Measurements from ENCODE around the gene COQ8B. TPM values are rescaled to one million over a fixed set of nuclear protein-coding genes. Genes with fewer than 3 reads are reported as not detected.

The COQ8B gene
- total RNA-seq, 1 experiment from 2014 or later: 62.9 TPM

GRCh38 chr19:40740747-40741146, 24.1 kb upstream of the COQ8B start (continued):
- no peak for TF ChIP-seq HMGXB4 (CRISPR knock-in tag; IDR thresholded peaks at IDR 0.05)
- no peak for TF ChIP-seq ZMAT4 (CRISPR knock-in tag; IDR thresholded peaks at IDR 0.05)
- no peak for TF ChIP-seq CBFB (CRISPR knock-in tag; IDR thresholded peaks at IDR 0.05; ENCODE audit: low read depth)
- TF ChIP-seq PREB (CRISPR knock-in tag; IDR thresholded peaks at IDR 0.05; ENCODE audit: borderline replicate concordance): no peak

- Mint-ChIP-seq H3K4me3 (no peak overlapping the region), H3K4me1 (peaks cover 9% of the 10 kb centered on the region), H3K36me3 (peaks cover 29% of the 10 kb centered on the region), H3K27me3 (ENCODE audit: low read depth) (no peaks in the 10 kb centered on the region), H3K27ac (no peak overlapping the region), H3K9me3 (no peaks in the 10 kb centered on the region)
- TF ChIP-seq PRRX2 (CRISPR knock-in tag; IDR thresholded peaks at IDR 0.05) (no peak), GRHL2 (CRISPR knock-in tag; IDR thresholded peaks at IDR 0.05; ENCODE audit: insufficient replicate concordance, severe bottlenecking) (no peak), JAZF1 (CRISPR knock-in tag; IDR thresholded peaks at IDR 0.05) (no peak), IRF1 (CRISPR knock-in tag; IDR thresholded peaks at IDR 0.05) (no peak)
- no peak for DNase-seq (ENCODE audit: low spot score)
- ATAC-seq: no peak
- CTCF ChIA-PET: interaction anchor here (1.0 to 1.6 kb wide), 3 partner anchors 38 to 77 kb away, joined by 3 to 4 read pairs (median 3); partner anchors contain the start of gene EGLN2
- POLR2A ChIA-PET: interaction anchor here (0.5 kb wide), 1 partner anchor 16 kb away, joined by 5 read pairs; no protein-coding TSS in a partner anchor
Observed at GRCh38 chr19:40739871-40740703, 23.4 kb upstream of the COQ8B start.

GRCh38 chr19:40739030-40739839, 22.5 kb upstream of the COQ8B start:
- Mint-ChIP-seq H3K9me3 (no peaks in the 10 kb centered on the region), H3K27me3 (ENCODE audit: low read depth) (no peaks in the 10 kb centered on the region), H3K4me3 (no peak overlapping the region), H3K4me1 (peaks cover 5% of the 10 kb centered on the region), H3K27ac (no peak overlapping the region), H3K36me3 (peaks cover 33% of the 10 kb centered on the region)
- DNase-seq (ENCODE audit: low spot score): no peak
- no peak for TF ChIP-seq ERG (CRISPR knock-in tag; IDR thresholded peaks at IDR 0.05)
- TF ChIP-seq RELA (CRISPR knock-in tag; IDR thresholded peaks at IDR 0.05; ENCODE audit: borderline replicate concordance): no peak
- ChIA-PET POLR2A (interaction anchor here (0.8 kb wide), 1 partner anchor 11 kb away, joined by 3 read pairs; the partner anchor contains the start of gene ACTMAP), CTCF (interaction anchor here (1.0 to 1.6 kb wide), 2 partner anchors 37 to 76 kb away, joined by 3 to 4 read pairs; no protein-coding TSS in a partner anchor)
- no peak for ATAC-seq

- ChIA-PET POLR2A (no interaction called here), CTCF (no interaction called here)
- DNase-seq (ENCODE audit: low spot score) (no peak), ATAC-seq (no peak)
- H3K27me3 Mint-ChIP-seq (ENCODE audit: low read depth): no peaks in the 10 kb centered on the region
- H3K27ac Mint-ChIP-seq: no peak overlapping the region
- no peak overlapping the region for H3K4me3 Mint-ChIP-seq
- H3K36me3 Mint-ChIP-seq: peaks cover 47% of the 10 kb centered on the region
- H3K9me3 Mint-ChIP-seq: no peaks in the 10 kb centered on the region
- H3K4me1 Mint-ChIP-seq: peaks cover 5% of the 10 kb centered on the region
- TF ChIP-seq E2F4 (CRISPR knock-in tag; IDR thresholded peaks at IDR 0.05; ENCODE audit: borderline replicate concordance, low read depth) (no peak), ETV6 (CRISPR knock-in tag; IDR thresholded peaks at IDR 0.05) (no peak), FOXP1 (CRISPR knock-in tag; IDR thresholded peaks at IDR 0.05; ENCODE audit: borderline replicate concordance) (no peak), USF1 (CRISPR knock-in tag; IDR thresholded peaks at IDR 0.05) (peak; percentile 42; the same call in 1 of the 2 replicates), TEAD1 (CRISPR knock-in tag; IDR thresholded peaks at IDR 0.05) (no peak)
Observed at GRCh38 chr19:40737102-40737644, 20.5 kb upstream of the COQ8B start.

All from WTC11 (cell line).